ENCODE data around the gene FICD.
"Not testable (repeated sequence)": the region's sequence is repeated elsewhere in the genome, so short reads cannot be mapped to it uniquely, and the experiment has no call there.

FICD gene

DNA sequence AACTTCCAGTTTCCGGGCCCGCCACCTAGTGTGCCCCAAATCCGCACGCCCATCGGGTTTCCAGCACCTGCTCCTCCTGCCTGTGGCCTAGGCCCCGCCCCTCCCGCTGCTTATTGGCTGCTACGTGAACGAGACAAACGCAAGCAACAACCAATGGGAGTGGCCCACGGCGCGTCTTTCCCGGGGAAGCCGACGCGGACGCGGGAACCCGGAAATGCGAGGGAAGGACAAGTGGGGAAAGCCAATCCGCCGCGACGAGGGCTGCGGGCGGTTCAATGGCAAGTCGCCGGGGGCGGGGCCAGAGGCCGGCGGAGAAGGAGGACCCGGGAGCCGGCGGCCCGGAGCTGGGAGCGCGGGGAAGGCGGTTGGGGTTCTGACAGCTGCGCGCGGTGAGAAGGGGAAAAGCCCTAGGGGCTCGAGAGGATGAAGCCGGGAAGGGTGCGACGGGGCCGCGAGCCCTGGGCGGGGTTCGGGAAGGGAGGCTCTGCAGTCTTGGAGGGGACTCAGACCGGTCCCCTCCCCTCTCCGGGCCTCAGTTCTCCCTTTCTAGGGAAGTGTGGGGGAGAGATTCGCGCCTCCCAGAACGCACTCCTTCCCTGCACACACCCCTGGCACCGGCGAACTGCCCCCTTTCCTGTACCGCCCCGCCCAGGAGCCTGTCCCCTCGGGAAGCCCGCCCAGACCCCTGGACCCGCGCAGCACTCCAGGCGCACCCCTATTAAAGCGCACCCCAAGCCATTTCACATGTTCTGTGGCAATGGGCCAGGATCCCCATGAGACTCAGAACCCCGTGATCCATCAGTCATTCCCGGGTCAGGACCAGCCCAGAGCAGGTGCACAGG is at the start of gene FICD:
FICD (plus strand) TSS at position 305 of the 842 bp plus-strand sequence. CDS start 1,696 bp downstream, outside the sequence.
- DNase-seq (ENCODE audit: low read depth, low spot score), result peak; percentile 97

DNA sequence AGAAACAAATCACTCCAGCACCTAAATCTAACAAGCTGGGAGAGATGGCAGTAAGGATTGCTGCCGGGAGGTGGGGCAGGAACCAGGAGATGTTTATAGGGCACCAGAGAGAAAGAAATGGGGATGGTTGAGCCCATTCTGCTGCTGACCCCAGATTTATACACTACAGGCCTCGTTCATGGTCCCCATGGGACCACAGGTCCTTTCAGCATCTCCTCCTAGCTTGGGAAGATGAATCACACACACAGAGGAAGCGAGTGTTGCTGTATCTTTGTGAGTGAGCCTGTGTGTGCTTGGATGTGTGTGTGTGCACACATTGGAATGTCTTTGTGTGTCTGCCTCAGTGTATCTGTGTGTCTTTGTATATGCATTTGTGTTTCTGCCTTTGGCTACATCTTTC is 49.7 kb upstream of the FICD start:
- DNase-seq (ENCODE audit: low read depth, low spot score), result no peak

DNA sequence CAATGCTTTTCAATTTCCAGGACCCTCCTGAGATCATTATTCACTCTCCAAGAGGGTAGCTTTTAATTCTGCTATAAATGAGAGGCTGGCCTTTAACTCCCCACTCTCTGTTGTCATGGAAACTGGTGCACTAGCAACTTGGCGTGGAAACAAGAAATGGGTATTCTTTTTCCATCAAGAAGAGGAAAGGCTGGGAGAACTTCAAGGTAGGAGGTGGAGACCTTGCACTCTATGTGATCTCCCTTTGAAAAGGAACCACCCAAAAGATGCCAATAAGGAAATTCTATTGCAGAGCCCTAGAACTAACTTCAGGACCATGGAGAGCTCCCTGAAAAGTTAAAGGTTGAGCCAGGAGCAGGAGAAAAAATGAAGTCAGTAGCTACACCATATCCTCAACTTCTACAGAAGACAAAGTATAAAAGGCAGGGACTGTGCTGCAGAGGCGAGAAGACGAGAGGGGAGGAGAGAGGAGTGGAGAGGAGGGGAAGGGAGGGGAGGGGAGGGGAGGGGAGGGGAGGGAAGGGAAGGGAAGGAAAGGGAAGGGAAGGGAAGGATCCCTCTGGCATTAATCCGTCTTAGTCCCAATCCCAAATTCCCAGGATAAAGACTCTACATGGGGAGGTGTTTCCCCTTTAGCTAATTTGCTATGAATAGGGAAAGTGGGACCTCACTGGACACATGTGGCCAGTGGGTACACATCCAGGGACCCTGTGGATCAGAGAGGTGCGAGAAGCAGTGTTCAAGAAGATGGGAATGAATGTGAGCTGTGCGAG is 46.7 kb upstream of the FICD start:
- DNase-seq (ENCODE audit: low read depth, low spot score), result peak; percentile 30

DNA sequence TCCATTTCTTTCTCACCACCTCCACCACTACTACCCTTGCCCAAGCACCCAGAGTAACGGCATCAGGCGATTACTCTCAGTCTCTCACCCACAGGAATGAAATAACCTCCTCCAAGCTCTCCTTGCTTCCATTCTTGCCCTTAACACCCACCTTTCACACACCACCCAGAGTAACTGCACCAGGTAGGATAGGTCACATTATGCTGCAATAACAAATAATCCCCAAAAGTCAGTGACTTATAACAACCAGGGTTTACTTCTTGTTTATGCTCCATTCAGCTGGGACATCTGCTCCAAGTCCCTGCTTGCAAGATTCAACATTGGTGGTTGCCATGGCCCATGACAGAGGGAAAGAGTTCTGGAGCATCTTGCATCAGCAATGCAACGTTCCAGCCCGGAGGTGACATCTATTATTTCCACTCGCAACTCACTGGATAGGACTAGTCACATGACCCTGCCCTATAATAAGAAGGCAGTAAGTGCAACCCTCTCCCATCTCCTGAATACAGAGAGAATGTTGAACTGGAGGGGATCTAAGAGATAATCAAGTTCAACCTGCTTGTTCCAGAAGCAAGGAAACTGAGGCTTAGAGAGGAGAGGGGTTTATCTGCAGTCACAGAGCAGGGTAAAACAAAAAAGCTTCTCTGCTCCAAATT is 41.5 kb upstream of the FICD start:
- no peak for DNase-seq (ENCODE audit: low read depth, low spot score)

DNA sequence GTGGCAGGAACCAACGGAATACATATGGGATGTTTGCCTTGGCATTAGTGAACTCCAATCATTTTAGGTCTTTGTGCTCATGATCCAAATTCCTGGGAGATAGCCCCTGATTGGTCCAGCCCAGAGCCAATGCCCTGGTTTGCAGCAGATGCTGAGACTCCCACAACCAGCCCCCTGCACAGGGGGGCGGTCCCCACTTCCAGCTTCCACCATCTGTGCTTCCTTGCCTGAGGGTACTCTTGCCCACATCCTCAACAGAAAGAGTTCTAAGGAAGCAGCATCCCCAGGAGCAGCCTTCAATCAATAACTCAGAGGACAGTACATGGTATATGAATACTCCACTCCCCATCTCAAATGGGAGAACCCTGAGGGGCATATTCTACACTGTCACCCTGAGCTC is 39.7 kb upstream of the FICD start:
- DNase-seq (ENCODE audit: low read depth, low spot score), result no peak

DNA sequence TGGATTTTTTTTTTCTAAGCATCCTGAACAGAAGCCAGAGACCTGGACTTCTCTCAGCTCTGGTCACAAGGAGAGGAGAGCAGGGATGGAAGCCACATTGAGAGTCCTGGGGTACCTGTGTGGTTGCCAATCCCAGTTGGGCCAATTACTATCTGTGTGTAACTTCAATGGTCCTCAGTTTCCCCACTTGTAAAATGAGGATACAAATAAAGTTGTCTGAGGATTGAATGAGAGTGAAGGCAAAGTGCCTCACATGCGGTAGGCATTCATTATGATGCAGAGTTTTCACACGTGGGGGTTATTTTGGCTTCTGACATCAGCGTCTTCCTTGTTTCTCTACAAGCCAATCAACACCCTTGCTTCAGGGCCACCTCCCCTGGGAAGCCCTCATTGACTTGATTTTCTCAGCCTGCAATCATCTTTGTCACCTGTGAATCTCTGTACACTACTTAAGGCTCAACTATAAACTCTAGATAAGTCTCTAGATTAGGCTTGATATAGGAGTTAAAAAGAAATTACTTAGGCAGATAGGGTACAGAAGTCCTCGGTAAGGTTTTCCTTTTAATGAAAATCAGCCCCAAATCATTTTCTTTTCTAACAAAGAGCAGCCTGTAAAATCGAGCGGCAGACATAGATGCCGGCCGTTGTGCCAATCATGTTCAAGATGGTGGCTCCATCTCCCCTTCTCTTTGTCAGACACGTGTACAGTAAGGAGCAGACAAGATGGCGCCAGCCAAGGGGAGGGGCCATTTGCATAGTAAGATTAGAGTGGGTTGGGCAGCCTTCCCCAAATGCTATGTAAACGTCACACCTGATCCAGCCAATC is 37.8 kb upstream of the FICD start:
- DNase-seq (ENCODE audit: low read depth, low spot score), result no peak

DNA sequence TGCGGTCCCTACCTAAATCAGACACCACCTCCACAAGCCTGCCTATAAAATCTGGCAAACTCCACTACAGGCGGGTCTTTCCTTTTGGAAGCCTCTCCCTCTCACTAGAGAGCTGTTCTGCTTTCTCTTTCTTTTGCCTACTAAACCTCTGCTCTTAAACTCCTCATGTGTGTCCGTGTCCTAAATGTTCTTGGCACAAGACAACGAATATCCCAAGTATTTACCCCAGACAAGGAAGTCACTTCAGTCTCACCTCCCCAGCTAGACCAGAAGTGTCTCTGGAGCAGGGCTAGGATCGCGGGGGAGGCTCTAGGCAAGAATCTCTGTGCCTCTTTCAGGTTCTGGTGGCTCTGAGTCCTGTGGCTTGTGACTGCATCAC is 37.2 kb upstream of the FICD start:
- DNase-seq (ENCODE audit: low read depth, low spot score), result no peak

DNA sequence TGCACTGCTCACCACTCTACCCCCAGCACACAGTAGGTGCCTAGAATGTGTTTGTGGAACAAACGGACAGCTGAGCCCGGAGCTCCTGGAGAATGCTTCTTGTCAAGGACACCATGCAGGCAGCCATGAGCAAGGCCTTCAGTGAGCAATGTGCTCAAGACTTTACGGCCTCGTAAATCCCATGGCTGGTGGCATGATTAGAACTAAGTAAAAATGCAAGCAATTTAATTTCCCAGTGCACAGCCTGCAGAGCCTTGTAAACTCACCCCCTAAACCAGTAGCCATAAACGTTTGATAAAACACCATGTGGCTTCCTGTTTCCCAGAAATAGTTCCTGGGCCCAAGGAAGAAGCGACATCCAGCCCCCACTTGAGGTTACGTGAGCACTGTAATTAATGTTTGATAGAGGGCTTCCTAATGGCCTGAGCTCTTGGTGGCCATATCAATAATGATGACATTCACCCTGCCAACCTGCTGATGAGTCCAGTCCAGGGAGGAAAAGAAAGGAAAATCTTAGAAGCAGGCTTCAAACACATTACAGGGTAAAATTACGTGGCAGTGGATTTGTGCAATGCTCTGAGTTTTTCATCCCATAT is 36.4 kb upstream of the FICD start:
- no peak for DNase-seq (ENCODE audit: low read depth, low spot score)

DNA sequence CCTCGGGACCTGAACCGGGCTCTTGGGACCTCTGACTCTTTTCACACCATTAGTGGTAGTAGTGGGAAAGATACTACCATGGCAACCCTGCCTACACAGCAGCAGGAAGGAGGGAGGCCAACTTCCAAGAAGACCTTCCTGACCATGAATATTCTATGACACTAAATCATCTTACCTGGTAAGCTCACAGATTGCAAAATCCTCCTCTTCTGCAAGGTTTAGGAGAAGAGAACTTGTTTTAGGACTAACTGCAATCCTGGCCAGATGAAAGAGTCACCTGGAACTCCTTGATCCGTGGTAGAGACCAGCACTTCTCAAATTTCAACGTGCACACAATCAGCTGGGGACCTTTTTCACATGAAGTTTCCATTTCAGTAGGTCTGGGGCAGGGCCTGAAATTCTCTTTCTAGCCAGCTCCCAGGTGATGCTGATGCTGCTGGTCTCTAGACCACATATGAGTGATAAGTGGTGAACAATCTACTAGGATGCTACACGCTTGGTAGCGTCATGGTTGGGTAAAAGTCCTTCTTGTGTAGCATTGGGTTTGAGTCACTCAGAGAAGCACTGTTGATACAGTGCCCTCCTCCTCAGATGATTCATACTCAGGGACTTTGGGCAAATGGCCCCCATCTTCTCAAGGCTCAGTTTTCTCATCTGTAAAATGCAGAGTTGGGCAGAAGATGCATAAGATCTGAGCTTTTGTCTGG is 35.6 kb upstream of the FICD start:
- no peak for DNase-seq (ENCODE audit: low read depth, low spot score)

DNA sequence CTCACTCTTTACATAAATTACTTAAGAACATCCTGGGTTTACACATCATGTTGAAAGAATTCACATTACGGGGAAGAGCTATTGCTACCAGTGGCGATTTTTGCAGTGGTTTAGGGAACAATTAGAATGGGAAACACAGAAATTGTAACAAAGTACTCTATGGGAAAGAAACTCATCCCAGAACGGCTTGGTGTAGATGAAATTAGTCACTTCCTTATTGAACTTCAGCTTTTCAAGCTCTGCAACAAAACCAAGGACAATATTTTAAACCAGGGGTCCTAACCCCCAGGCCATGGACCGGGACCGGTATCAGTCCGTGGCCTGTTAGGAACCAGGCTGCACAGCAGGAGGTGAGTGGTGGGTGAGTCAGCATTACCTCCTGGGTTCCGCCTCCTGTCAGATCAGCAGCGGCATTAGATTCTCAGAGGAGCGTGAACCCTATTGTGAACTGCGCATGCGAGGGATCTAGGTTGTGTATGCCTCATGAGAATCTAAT is 32.3 kb upstream of the FICD start:
- DNase-seq (ENCODE audit: low read depth, low spot score), result no peak

DNA sequence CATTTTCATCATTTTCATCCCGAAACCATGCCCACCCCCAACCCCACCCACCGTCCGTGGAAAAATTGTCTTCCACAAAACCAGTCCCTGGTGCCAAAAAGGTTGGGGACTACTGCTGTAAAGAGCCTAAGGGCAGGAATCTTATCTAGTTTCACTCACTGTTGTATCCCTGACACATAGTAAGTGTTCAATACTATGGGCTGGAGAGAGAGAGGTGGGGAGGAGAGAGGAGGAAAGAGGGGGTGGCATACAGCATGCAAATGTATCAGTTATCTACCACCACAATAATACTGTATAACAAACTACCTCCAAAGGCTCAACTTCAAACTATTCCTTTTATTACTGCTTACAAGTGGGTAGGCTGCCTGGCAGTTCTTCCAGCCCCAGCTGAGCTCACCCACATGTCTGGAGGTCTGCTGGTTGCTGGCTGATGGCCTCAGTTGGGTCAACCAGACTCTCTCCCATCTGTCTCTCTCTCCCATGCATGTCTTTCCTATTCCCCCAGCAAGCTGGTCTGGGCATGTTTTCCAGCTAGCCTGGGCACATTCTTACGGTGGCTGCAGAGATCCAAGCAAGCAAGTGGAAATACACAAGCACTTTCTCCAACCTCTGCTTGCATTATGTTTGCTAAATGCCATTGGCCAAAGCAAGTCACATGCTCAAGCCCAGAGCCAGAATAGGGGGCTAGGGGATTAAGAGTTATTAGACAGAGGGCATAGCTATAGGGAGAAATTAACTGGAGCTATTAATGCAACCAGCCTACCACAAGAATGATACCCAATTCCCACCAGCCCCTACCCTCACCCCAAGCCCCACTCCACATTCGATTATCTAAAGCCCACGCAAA is 31.6 kb upstream of the FICD start:
- no peak for DNase-seq (ENCODE audit: low read depth, low spot score)

DNA sequence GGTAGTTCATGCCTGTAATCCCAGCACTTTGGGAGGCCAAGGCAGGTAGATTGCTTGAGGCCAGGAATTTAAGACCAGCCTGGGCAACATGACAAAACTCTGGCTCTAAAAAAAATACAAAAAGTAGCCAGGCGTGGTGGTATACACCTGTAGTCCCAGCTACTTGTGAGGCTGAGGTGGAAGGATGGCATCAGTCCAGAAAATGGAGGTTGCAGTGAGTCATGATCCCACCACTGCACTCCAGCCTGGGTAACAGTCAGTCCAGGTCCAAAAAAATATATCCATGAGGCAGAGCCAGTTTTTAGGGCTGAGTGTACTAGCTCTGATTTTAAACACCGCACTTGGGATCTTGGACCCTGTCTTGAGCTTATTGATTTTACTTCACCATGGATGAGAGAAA is 30.6 kb upstream of the FICD start:
- no peak for DNase-seq (ENCODE audit: low read depth, low spot score)

DNA sequence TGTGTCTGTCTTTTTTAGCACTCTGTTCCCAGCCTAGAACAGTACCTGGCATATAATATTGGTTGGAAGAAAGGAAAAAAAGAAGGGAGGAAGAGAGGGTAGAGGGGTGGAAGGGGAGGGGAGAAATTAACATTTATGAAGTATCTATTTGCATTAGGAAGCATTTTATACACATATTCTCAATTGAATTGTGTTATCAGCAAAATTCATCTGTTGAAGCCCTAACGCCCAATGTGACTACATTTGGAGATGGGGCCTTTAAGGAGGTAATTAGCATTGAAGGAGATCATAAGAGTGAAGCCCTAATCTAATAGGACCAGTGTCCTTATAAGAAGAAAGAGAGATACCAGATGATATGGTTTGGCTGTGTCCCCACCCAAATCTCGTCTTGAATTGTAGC is 30.2 kb upstream of the FICD start:
- DNase-seq (ENCODE audit: low read depth, low spot score), result no peak

DNA sequence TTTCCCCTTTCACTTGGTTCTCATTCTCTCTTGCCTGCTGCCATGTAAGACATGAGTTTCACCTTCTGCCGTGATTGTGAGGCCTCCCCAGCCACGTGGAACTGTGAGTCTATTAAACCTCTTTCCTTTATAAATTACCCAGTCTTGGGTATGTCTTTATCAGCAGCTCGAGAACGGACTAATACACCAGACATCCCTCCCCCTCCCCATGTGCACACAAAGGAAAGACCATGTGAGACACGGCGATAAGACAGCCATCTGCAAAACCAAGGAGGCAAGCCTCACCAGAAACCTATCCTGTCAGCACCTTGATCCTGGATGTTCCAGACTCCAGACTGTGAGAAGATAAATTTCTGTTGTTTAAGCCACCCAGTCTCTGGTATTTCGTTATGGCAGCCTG is 29.7 kb upstream of the FICD start:
- not testable (repeated sequence) for DNase-seq (ENCODE audit: low read depth, low spot score)

DNA sequence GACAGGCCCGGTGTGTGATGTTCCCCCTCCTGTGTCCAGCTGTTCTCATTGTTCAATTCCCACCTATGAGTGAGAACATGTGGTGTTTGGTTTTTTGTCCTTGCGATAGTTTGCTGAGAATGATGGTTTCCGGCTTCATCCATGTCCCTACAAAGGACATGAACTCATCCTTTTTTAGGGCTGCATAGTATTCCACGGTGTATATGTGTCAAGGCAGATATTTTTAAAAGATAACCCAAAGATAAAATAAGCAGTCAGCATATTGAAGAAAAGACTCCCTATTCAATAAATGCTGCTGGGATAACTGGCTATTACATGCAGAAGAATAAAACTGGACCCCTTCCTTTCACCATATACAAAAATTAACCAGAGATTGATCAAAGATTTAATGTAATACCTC is 28.0 kb upstream of the FICD start:
- not testable (repeated sequence) for DNase-seq (ENCODE audit: low read depth, low spot score)

DNA sequence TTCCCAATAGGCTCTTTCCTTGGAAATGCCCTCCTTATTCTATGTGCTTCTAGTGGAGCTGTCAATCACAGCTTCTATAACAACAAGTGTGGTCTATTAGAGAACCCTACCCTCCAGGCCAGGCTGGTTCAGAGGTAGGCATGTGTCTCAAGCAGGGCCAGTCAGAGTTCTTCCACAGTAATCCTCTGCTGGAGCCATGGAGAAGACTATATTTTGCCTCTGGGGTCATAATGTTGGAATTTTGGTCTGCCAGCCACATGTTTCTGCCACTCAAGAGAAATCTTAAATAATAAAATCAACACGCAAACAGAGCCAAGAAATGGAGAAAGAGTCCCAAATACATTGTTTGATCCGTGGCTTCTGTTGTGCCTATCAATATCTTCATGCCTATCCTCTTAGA is 23.8 kb upstream of the FICD start:
- DNase-seq (ENCODE audit: low read depth, low spot score), result no peak

DNA sequence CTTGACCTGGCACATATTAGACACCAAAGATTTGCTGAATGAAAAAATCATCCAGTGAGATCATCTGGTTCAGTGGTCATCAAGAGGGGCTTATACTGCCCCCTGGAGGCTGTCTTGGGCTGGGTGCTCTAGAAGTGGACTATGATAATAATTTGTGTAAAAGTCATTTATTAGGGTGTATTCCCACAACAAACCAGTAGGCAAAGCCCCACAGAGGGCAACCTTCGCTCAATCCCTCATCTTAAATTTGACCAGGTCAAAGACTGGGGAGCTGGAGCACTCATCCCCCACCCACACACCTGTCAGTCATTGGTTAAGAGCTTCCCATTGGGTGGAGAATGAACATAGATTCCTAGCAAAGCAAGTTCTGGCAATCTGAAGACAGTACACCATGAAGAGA is 20.0 kb upstream of the FICD start:
- DNase-seq (ENCODE audit: low read depth, low spot score), result peak; percentile 25

DNA sequence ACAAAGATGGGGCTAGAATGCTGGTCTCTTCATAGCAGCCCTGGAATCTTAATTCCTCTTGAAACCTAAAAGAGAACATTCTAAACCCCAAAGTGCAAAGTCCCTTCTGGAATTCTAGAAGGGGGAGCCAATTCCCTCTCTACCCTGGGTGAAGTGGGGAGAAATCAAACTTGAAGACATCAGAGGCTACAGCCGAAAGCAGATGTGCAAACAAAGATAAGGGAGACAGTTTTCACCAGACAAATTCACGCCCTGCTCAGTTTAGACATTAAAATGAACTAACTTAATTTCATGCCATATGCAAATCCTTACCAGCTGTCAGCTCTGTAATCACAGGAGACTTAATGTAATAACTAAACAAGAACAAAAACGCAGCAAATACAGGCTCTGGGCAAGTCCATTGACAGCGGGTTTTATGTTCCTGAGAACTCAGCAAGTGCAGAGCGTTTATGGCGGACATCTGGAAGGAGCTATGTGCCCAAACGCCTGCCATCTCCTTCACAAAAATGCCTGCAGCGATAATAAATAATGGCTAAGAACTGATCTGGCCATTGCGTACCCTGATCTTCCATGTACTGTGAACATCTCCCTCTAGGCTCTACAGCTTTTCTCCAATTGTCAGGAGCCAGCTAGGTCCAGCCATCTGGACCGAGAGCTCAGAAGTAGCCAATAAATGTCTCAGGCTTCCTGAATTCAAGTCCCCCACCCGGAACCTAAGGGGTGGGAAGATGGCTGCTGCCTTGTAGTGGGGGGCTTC is 19.1 kb upstream of the FICD start:
- DNase-seq (ENCODE audit: low read depth, low spot score), result no peak

DNA sequence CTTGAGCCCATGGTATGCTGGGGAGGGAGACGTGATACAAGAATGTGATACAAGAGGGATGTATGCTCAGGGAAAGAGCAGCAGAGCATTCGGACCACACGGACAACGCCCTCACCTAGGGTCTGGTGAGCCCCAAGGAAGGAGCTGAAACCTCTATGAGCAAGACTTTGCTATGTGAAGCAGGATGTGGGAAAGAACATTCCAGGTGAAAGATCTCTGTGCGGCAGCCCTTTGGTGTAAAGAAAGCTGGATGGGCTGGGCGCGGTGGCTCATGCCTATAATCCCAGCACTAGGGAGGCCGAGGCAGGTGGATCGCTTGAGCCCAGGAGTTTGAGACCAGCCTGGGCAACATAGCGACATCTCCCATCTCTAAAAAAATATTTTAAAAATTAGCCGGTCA is 16.9 kb upstream of the FICD start:
- DNase-seq (ENCODE audit: low read depth, low spot score), result no peak

Measured in iPS DF 19.7 (cell line).